HCT116 (cell line): ENCODE data around the gene MTG2.

Experiments used
- CEBPB ChIP-seq: IDR thresholded peaks from 2 replicates; pipeline ENCODE4 v1.6.1; 2012; ENCODE audit warnings: low read depth
- EGR1 ChIP-seq: IDR thresholded peaks from 2 replicates; pipeline ENCODE4 v1.6.1; 2012; ENCODE audit warnings: low read depth
- EZH2 ChIP-seq: fragments of 200-600 bp; sonication (generic); IDR thresholded peaks from 2 replicates; pipeline ENCODE4 v1.6.1; 2017; ENCODE audit warnings: antibody characterized with exemption, mixed run types
- EZH2phosphoT487 ChIP-seq: fragments of 200-600 bp; IDR thresholded peaks from 2 replicates; pipeline ENCODE4 v1.6.1; 2018; ENCODE audit warnings: antibody characterized with exemption, borderline replicate concordance
- JUND ChIP-seq: IDR thresholded peaks from 2 replicates; pipeline ENCODE4 v1.6.1; 2012
- POLR2A ChIP-seq: IDR thresholded peaks from 2 replicates; pipeline ENCODE4 v1.7.0; 2011; ENCODE audit warnings: borderline replicate concordance; ENCODE audit not compliant: insufficient read depth, insufficient read length; ENCODE audit errors: extremely low read depth
- POLR2AphosphoS5 ChIP-seq: IDR thresholded peaks from 2 replicates; pipeline ENCODE4 v1.6.1; 2011; ENCODE audit warnings: mild to moderate bottlenecking, low read depth, low read length, moderate library complexity
- SRF ChIP-seq: IDR thresholded peaks from 2 replicates; pipeline ENCODE4 v1.6.1; 2012; ENCODE audit warnings: low read depth
- YY1 ChIP-seq: IDR thresholded peaks from 2 replicates; pipeline ENCODE4 v1.6.1; 2011; ENCODE audit warnings: low read length, low read depth, moderate library complexity, mild to moderate bottlenecking; ENCODE audit not compliant: insufficient replicate concordance; ENCODE audit errors: extremely low read depth
- TF ChIP-seq, protein P1 (sequence below), 3 experiments: fragments of 200-600 bp in 1 of 3; sonication (generic) in 1 of 3; IDR thresholded peaks in 2 of 3; conservative IDR thresholded peaks in 1 of 3; 2 replicates each; pipeline ENCODE4 v1.5.1; 2012 to 2017; ENCODE audit warnings: low read depth in 2 of 3, low read length in 2 of 3, antibody characterized with exemption in 1 of 3, borderline replicate concordance in 1 of 3, control low read depth in 1 of 3, mild to moderate bottlenecking in 1 of 3, mixed read lengths in 1 of 3, mixed run types in 1 of 3, moderate library complexity in 1 of 3; ENCODE audit not compliant: insufficient read depth in 1 of 3

DNA sequence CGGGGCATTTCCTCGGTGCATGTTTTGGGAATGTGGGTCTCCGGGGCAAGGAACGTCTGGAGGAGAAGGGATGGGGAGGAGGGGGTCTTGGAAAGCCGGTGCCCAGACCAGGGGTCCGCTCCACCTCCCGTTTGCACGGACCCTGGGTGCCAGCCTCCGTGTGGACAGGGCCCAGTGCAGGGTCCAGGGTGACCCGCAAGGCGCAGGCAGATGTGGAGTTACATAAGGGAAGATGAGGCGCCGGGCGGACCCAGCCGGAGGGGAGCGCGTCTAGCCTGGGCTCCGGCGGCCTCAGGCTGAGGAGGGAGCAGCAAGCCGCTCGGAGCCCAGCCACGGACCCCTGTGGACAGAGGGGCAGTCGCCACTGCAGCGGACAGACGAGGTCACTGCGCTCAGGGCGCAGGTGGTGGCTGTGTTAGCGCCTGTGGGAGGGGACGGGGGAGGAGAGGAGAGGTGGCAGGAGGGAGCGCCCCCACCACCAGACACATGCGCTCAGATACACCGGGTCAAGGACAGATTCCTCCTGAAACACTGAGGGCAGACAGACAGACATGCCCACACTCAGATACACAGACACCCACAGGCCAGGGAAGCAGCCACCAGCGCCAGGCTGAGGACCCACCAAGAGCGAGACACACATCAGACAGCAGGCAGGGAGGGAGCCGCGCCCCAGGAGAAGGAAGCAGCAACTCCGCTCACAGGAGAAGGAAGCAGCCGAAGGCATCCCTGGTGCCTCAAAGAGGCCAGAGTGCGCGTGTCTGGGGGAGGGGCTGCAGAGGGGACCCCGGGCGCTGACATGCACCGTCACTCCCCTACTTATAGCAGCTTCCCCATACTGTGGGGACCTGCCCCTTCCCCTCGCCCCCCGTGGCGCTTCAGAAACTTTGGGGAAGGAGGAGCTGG is 38.1 kb downstream of the MTG2 start:
- TF ChIP-seq EZH2 = no peak
- TF ChIP-seq SRF = no peak
- no peak for TF ChIP-seq EZH2phosphoT487
- TF ChIP-seq, protein P1, sequence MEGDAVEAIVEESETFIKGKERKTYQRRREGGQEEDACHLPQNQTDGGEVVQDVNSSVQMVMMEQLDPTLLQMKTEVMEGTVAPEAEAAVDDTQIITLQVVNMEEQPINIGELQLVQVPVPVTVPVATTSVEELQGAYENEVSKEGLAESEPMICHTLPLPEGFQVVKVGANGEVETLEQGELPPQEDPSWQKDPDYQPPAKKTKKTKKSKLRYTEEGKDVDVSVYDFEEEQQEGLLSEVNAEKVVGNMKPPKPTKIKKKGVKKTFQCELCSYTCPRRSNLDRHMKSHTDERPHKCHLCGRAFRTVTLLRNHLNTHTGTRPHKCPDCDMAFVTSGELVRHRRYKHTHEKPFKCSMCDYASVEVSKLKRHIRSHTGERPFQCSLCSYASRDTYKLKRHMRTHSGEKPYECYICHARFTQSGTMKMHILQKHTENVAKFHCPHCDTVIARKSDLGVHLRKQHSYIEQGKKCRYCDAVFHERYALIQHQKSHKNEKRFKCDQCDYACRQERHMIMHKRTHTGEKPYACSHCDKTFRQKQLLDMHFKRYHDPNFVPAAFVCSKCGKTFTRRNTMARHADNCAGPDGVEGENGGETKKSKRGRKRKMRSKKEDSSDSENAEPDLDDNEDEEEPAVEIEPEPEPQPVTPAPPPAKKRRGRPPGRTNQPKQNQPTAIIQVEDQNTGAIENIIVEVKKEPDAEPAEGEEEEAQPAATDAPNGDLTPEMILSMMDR (IDR thresholded peaks at IDR 0.05 in 2 of 3, conservative IDR thresholded peaks at IDR 0.05 in 1 of 3; ENCODE audit: borderline replicate concordance in 1 of 3, insufficient read depth in 1 of 3, low read depth in 2 of 3, low read length in 2 of 3) = no peak
- no peak for TF ChIP-seq POLR2A
- no peak for TF ChIP-seq EGR1
- no peak for TF ChIP-seq YY1
- no peak for TF ChIP-seq CEBPB
- no peak for TF ChIP-seq JUND
- TF ChIP-seq POLR2AphosphoS5 = no peak
